GM18508 (cell line): ENCODE data around the gene TBXAS1.
"Not testable (repeated sequence)": the region's sequence is repeated elsewhere in the genome, so short reads cannot be mapped to it uniquely, and the experiment has no call there.

ENCODE experiments used
- ATAC-seq: cut with Tn5 transposase; IDR thresholded peaks from one replicate; pipeline ENCODE4 v1.9.1; 2021; ENCODE audit warnings: moderate number of reproducible peaks; ENCODE audit not compliant: insufficient read depth, unreplicated experiment

TBXAS1 gene

GRCh38 chr7:139884441-139884840 lies 55.4 kb downstream of the TBXAS1 start:
- ATAC-seq, result no peak

GRCh38 chr7:139885511-139885910 lies 56.4 kb downstream of the TBXAS1 start:
- ATAC-seq, result no peak

DNA sequence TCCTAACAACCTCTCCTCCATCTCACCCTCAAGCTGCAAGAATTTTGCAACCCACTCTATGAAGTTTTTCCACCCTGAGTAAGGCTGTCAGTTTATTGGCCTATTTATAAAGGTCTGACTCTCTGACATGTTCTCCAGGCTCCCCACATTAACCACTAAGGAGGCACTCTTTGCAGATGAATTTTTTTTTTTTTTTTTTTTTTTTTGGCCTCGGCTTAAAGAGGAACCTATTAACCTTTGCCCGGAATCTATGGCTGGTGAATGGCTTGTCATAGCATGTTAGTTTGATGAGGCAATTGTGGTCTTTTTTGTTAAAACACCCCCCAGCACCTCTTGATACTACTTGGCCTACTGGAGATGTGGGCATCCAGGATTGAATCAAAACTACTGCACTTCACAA lies 57.1 kb downstream of the TBXAS1 start:
- ATAC-seq, result no peak

DNA sequence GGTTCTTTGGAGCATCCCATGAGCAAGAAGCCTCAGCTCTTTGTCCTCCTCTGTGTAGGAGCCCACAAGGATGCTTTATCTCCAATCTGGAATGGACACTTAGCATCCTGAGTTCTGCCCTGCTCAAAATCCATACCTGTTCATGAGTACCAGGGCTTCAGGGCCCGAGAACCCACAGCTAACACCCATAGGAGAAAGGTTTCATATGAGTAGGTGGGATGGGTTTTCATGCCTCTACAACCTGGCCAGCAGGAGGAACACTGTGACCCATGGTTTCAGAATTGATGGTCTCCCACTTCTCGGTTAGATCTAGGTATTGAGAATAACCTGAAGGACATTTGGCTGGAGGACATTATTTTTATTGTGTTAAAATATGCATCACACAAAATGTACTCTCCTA lies 57.8 kb downstream of the TBXAS1 start:
- ATAC-seq, result no peak

DNA sequence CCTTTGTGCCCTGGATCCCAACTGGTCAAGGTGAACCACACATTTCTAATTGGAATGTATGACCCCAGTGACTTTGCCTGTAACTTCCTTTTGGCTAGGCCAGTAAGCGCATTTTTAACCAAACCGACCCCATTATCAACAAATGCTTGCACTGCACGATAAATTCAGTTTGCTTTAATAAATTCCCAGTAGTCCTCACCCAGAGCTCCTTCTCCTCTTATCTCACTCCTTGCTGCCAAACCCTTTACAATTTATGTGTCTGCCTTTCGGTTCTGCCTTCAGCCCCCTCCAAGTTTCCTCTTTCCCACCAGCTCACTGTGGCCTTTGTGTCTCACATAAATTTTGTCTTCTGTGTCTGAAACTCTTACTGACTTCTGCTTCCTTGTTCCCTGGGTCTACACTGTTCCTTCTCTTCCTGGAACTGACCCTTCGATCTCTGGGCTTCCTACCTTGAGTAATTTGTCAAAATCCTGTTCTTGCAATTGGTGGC lies 59.0 kb downstream of the TBXAS1 start:
- ATAC-seq, result no peak

- ATAC-seq, result no peak
These were observed 60.3 kb downstream of the TBXAS1 start for GRCh38 chr7:139889186-139889871.

DNA sequence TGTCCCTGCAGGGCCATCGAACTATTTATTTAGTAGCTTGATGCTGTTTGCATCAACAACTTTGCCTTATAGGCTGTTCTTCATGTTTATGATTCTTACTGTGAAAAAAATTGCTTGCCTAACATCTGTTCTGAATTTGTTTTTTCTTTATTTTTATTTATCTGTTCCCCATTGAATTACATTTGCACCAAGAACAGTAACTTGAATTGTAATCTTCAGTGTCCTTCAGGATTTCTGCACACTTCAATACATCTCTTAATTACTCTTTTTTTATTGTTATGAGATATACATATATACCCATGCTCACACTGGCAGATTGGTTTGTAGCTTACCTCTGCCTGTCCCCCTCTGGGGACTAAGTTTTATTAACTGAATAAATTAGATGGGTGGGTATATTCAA lies 64.4 kb downstream of the TBXAS1 start:
- no peak for ATAC-seq

DNA sequence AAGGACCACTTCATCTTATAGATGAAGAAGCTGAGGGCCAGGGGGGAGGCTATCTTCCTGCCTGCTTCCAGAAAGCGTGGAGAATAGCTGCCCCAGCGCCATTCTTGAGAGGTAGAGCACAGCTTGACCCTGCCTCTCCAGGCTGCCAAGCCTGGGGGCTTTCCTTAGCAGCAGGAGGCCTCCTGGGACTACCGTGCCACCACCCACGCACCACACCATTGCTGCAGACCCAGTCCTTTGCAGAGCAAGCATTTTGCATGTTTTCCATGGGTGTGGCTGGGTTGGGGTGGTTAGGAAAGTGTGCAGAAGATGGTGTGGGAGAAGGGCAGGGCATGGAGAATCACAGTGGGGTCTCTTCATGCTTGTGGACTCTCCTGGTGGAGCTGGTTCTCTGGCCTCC lies 64.9 kb downstream of the TBXAS1 start:
- no peak for ATAC-seq

DNA sequence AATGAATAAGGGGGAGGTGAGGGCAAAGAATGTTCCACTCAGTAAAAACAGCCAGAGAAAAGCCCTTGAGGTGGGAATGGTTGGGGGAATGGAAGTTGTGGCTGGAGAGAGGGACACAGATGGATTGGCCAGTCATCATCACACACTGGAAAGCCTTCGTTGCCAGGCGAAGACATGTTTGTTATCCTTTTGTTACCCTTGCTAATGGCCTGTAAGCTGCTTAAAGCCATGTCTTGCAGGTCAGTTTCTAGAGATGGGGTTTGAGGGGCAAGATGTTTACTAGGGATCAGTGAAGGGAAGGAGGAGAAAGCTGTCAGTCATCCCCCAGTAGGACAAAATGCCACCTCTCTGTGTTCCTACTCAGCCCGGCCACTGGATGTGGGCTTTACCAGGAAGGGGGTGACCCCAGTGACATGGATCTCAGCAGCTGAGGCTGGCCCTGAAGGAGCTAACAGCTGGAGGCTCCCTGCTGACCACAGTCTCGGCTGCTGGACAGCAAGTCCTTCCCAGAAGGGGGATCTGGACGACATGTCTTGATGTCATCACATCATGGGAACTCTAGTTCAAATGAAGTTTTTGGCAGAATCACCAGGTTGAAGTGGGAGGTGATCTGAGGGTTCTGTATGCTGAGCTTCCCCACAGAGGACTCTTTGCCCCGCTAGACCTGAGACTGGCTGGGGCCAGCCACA lies 66.2 kb downstream of the TBXAS1 start:
- no peak for ATAC-seq

GRCh38 chr7:139896288-139896687 lies 67.2 kb downstream of the TBXAS1 start:
- ATAC-seq, result no peak

GRCh38 chr7:139896831-139897230 lies 67.8 kb downstream of the TBXAS1 start:
- ATAC-seq, result no peak

DNA sequence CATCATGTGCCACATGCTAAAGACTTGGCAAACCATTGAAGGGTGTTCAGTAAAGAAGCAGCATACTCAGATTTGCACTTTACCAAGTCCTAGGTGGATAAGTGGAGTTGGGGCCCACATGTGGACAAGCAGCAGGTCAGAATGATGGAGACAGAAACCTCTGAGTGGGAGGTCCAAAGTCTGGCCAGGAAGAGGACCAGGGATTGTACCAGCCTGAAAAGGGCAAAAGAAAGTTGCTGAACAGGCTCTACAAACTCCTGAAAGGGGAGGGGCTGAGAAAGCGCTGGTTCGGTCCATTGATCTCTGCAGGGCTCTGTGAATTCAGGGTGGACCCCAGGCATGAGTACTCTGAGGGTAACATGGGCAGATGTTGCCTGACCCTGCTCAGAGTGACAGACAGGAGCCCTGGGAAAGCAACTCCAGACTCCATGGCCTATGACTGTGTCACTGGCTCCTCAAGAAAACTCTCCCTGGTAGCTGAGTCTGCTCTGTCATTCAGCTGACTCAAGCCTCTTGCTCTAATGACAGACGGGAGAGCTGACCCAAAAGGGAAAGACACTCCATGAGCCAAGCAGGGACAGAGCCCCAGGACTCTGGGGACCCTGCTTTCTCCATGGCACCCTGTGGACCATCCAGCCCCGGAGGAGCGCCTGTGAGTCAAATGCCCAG lies 68.5 kb downstream of the TBXAS1 start:
- no peak for ATAC-seq

DNA sequence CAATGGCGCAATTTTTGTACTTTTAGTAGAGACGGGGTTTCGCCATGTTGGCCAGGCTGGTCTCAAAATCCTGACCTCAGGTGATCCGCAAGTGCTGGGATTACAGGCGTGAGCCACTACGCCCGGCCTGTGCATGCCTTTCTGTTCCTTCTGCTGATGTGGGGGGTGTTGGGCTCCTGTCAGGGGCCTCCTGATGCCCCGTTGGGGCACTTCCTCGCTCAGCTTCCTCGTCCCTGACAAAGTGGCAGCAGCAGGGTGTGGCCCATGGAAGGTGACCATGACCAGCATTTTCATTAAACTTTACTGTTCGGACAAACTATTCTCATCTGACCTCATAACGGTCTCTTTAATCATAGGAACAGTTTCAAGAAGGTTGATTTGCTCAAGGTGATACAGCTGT lies 69.4 kb downstream of the TBXAS1 start:
- no peak for ATAC-seq

DNA sequence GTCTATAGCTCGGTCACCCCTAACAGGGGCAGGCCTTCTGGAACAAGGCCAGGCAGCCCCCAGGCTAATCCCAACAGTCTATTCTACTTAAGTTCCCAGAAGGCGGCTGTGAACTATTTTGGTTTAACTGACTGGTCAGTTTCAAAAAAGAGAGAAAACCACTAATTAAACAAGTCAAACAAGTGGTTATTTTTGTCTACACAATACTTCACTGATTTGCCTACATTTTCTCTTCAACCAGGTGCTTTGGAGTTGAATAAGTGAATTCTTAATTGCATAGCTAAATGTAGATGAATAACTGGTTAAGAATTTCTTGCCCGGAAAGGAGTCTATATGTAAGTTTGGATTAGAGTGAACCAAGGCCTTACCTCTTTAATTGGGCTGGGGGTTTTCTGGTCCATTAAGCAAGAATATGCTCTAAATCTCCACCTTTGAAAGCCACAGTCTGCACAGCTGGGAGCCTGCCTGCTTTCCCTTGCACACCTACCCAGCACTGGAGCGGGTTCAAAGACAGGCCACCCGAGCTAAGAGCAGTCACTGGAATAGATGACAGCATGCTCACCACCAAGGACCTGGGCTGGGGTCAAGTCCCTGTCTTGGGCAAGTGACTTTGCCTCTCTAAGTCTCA lies 70.4 kb downstream of the TBXAS1 start:
- ATAC-seq, result no peak

DNA sequence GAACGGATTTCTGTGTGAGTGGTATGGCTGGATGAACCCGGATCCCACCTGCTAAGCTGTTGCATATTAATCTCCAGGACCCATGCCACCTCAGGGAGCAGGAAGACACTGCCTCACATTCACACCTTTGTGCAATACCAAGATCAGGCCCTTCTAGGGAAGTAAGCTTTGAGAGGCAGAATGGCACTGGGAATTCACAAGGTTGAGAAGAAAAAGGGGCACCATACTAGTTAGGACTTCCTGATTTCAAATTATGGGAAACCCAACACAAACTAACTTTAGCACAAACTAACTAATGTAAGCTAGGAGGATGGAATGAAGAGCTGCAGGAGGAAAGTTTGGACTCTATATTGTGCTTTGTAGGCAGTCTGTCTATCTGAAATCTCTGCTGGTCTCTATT lies 71.3 kb downstream of the TBXAS1 start:
- no peak for ATAC-seq

DNA sequence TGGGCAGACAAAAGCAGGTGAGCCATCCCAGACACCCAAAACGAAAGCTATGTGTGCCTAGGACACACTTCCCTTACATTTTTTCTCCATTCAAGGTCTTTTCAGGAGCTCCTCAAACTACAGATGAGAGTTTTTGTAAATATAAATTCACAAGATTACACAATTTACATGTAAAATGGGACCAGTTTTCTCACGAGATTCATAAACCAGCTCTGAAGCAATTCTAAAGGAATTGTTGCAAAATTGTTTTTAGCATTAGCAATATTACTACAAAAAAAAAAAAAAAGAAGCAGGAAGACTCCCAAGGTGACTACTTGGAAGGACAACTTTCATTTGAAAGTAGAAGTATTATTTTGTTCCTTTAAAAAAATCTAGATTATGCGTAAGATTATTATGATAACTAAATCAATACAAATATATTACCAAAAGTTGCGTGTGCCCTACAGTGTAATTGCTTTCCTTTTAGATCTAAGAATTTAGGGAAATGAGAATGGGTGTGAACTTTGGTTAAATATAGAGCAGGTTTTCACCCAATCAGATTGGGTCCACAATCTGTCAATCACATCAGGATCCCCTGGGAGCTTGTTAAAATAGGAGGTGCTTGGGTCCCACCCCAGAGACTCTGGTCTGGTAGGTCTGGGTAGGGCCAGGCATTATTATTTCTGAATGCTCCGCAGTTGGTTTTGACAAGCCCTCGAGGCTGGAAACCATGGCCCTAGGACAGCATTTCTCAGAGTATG lies 72.2 kb downstream of the TBXAS1 start:
- no peak for ATAC-seq

DNA sequence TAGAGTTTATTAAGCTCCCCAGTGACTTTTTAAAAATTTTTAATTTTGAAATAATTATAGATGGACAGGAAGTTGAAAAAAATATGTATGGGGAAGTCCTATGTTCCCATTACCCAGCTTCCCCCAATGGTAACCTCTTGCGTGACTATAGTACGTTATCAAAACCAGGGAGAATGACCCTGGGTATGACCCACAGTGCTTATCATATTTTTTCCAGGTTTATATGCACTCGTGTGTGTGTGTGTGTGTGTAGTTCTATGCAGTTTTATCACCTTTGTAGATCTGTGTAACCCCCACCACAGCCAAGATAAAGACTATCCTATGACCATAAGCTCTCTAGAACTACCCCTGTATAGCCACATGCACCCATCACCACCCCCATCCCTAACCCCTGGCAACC lies 72.8 kb downstream of the TBXAS1 start:
- ATAC-seq, result no peak

DNA sequence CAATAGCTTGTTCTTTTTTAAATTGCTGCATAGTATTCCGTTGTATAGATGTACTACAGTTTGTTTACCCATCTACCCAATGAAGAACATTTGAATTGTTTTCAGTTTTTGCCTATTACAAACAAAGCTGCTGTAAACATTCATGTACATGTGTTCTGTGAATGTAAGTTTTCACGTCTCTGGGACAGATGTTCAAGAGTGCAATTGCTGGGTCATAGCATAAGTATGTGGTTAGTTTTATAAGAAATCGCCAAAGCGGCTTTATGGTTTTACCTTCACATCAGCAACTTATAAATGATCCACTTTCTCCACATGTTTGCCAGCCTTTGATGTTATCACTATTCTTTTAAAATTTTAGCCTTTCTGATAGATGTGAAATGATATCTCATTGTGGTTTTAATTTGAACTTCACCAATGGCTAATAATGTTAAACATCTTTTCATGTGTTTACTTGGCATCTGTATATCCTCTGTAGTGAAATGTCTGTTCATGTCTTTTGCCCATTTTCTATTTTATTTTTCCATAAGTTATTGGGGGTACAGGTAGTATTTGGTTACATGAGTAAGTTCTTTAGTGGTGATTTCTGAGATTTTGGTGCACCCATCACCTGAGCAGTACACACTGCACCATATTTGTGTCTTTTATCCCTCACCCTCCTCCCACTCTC lies 73.5 kb downstream of the TBXAS1 start:
- ATAC-seq, result no peak

DNA sequence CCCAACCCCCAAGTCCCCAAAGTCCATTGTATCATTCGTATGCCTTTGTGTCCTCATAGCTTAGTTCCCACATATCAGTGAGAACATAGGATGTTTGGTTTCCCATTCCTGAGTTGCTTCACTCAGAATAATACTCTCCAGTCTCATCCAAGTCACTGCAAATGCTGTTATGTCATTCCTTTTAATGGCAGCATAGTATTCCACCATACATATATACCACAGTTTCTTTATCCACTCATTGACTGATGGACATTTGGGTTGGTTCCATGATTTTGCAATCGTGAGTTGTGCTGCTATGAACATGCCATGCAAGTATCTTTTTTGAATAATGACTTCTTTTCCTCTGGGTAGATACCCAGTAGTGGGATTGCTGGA lies 74.0 kb downstream of the TBXAS1 start:
- ATAC-seq, result not testable (repeated sequence)

GRCh38 chr7:139906879-139907278 lies 77.8 kb downstream of the TBXAS1 start:
- no peak for ATAC-seq
